ENCODE data around the gene PPP1R9A.

PPP1R9A gene

DNA sequence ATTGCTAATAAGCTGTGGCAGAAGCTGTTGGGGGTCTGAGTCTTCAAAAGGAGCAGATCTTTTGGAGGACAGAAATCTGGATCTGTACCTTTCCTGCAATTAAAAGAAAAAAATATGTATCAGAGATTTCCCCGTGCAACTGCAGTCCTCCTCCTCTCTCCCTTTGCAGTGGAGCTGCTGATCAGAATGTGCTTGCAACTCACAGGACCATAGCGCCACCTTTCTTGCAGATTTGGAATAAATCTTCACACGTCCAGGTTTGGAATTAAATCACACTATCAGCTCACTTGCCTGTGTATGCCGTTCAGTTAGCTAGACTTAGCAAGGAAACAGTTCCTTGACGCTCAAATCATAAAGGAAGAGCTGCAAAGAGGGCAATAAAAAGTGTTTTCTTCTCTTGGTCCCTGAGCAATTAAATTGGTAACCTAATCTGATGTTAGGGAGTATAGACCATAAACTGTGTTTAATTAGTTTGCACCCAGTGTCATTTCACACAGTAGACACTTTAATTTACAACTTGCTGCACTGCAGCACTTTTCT lies 339.5 kb downstream of the PPP1R9A start:
- in situ Hi-C loops (cut with MboI; ENCODE audit: low sequenced_read_pairs), result no loop called here

DNA sequence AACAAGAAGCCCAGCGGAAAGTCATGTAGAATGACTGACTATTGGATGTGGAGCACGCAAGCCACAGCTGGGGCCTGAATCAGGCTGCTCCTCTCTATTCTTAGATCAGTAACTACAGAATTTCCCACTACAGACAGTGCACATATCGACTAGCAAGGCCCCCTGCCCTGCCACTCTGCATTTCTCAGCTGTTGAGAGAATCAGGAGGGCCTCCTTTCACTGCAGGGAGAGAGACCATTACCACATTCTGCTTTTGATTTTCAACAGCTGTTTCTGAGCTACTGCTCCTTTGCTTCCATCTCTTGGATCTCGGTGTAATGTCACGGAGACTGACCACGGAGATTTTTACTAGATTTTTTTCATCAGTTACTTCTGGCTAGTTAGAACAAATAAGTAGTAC lies 343.2 kb downstream of the PPP1R9A start:
- in situ Hi-C loops (cut with MboI; ENCODE audit: low sequenced_read_pairs), result no loop called here

DNA sequence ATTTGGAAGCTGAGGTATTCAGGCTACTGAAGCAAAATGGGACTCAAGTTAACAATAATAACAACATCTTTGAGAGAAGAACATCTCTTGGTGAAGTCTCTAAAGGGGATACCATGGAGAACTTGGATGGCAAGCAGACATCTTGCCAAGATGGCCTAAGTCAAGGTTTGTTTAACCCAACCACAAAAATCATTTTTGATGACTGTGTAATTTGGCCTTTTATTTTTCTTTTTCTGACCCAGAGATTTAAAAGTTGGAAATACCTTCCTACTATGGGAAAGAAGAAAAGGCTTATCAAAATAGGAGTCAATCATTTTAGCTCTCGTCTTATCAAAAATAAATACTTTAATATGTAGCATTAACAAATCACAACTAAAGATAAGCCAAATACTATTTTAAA lies 344.6 kb downstream of the PPP1R9A start:
- in situ Hi-C loops (cut with MboI; ENCODE audit: low sequenced_read_pairs), result no loop called here

DNA sequence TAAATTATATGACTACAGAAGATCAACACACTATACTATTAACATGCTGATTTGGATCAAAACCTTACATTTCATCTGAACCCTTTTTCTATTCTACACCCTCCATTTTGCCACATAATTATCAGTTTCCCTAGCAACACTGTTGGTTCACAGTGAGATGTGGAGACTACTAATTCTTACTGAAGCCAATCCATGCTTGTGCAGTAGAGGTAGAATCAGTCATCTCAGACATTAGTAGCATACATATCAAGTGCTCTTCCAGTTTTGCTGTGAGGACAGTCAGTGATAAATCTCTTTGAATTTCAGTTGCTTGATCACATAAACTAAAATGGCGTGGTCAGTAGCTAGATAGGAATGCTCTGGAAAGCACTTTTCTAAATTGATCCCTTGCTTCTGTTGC lies 346.6 kb downstream of the PPP1R9A start:
- in situ Hi-C loops (cut with MboI; ENCODE audit: low sequenced_read_pairs), result no loop called here

DNA sequence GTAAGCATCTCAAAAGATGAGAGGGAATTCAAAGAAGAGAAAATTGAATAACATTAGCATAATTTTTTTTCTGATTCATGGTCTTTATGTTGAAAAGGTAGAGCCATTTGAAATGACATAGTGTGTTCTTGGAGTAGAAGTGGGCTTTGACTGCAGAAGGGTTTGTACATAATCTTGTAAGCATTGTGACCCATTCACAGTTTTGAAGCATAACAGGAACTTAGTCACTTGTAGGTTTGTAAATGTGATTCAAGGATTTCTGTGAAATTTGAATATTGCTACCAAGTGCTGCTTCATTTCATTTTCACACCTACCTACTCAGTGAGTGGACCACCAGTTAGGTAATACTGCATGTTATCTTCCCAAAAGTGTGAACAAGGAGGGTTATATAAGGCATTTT lies 348.3 kb downstream of the PPP1R9A start:
- in situ Hi-C loops (cut with MboI; ENCODE audit: low sequenced_read_pairs), result no loop called here

DNA sequence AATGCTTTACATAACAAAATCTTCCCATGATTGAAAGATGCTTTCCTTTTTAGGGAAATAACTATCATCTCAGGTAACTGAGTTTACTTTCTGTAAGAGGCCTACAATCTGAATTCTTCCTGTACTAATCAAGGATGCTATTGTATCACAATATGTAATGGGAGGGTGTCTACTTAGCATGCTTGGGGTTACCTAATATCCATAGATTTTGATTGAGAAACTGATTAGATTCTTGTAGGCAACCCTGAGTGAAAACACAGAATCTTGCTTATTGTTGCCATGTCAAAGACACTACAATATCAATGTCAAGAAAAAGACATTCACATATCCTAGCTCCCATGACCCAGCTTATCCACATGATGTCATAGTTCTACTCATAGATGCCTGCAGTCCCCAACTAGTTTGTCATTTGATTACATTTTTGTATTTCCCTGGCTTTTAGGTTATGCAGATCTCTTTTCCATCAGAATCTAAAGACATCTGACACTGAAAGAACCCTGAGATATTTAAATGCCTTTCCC lies 354.6 kb downstream of the PPP1R9A start:
- in situ Hi-C loops (cut with MboI; ENCODE audit: low sequenced_read_pairs), result no loop called here

DNA sequence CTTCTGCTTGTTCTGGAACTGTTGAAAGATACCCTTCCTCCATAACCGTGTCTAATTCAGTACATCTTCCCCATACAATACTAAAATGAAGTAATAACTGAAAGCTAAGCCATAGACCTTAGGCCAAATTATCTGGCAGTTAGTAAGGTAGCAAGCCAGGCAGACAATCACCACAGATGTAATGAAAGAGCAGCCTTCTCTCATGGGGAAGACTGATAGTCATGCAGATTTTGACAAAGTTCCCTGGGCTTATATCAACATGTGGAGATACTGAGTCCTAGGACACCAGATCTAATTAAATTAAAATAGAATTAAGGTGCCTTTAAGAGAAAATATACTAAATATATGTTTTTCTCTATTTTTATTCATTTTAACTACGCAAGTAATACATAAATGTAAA lies 355.5 kb downstream of the PPP1R9A start:
- in situ Hi-C loops (cut with MboI; ENCODE audit: low sequenced_read_pairs), result no loop called here

DNA sequence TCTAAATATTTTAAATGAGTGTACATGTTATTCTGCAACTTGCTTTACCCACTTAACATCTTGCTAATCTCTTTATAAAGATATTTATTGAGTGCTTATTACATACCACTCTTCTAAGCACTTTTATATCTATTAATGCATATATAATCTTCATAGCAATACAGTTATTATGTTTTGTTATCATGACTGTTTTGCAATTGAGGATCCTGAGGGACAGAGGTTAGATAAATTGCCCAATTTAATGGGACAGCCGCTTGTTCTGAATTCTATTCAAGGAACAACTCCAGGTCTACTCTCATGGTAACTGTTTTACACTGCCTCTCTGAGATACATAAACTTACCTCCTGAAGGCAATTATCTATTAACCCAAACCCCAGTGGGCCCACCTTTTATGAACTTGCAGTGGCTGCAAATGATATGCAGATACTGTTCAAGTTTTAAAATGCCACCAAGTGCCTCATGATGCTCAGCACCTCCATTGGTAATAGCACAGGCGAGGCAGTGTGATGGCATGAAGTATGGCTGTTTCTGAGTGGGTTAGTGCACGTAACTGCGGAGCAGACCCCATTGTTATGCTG lies 356.5 kb downstream of the PPP1R9A start:
- in situ Hi-C loops (cut with MboI; ENCODE audit: low sequenced_read_pairs), result no loop called here

DNA sequence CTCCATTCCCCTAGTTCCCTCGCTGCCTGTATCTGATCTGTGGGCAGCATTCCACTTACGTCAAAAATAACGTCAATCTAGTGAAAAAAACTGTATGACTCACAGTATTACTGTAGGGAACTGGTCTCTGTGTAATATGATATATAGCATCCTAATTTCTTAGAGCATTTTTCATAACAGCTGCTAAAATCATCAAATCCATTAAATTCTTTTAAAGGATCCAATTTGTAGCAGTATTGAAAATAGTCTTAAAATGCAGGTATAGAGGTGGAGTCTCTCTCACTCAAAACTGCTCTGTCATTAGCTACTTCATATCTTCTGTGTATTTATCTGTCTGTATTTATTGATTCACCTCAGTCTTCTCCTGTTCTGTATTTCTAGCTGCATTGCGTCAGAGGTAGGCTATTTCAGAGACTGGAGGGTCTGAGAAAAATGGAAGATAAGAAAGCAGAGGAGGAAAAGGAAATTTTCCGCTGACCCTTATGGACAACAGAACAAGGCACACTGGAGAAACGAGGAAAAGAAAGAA lies 357.0 kb downstream of the PPP1R9A start:
- in situ Hi-C loops (cut with MboI; ENCODE audit: low sequenced_read_pairs), result no loop called here

DNA sequence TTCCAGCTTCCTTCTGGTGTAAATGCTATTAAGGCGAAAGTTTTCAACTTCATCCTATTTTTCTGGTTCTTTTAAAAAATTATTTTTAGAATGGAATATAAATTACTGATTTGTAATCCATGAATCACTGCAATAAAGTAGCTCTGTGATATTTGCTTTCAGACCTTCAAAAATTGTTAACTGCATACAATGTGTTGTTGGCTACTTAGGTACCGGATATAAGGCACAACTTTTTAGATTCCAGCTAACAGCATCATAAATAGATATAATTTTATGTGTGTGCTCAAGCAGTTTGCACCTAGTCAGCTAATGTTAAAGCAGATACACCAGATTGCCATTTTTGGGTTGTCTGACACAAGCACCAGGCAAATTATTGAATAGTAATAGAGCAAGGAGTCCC lies 358.2 kb downstream of the PPP1R9A start:
- in situ Hi-C loops (cut with MboI; ENCODE audit: low sequenced_read_pairs), result no loop called here

DNA sequence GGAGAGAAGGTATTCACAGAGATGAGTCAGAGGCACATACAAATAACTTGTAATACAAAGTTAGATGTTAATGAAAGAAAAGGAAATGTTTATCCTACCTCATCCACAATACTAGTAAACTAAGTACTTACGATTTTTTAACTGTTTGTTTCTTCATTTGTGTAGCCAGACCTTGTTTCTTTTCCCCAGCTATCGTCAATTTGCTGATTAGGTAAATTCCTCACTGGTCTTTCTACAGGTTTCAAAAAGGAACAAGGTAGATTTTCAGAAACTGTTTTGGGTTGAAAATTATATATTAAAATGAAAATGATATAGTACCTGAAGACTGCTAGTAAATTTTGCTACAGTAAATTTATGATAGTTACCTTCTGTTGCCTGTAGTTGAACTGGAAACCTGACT lies 360.4 kb downstream of the PPP1R9A start:
- in situ Hi-C loops (cut with MboI; ENCODE audit: low sequenced_read_pairs), result no loop called here

DNA sequence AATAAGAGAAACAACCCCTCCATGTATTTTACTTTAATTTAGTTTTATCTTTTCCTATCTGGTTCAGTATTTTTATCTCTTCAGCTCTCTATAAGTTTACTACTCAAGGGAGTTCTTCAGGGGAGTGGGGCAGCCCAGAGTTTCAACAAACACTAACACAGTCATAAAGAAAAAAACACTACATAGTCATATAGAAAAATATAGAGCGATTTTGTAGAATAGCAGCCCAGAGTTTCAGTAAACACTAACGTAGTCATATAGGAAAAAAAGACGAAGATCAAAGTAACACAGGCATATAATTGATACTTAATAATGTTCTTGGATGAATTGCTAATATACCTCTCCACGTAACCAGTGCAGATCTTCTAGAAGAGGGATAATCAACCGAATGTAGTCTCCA lies 362.2 kb downstream of the PPP1R9A start:
- in situ Hi-C loops (cut with MboI; ENCODE audit: low sequenced_read_pairs), result no loop called here

DNA sequence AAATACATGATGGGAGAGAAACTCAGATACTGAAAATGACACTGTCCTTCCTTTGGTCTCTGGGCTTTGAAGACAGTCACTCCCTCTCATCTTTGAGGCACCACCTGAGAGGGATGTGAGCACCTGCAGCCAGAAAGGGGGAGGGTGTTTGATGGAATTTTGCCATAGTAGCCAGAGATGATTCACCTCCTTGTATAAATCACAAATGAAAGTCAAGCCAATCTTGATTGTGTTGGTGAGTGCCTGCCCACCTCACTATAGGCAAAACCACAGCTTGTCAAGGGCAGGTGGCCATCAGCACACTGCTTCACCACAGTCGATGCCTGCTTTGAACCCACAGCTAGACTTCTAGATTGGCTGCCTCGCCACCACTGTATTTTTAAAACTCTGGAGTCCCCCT lies 368.7 kb downstream of the PPP1R9A start:
- in situ Hi-C loops (cut with MboI; ENCODE audit: low sequenced_read_pairs), result no loop called here

DNA sequence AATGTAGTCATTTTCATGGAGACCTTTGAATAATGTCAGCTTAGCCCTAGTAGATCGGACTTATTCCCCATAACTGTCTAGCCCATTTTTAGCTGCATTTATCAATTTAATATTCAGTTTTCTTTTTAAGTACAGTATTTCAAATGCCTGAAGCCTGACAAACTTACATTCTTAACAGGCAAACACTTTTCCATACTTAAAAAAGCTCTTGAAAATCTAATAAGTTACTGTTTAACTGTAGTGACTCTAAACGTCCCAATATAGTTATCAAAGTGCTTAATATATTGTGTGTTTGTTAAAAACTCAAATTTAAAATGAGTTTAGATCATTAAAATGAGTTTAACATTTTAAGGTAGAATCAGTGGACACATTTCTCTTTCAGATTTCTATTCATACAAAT lies 372.0 kb downstream of the PPP1R9A start:
- in situ Hi-C loops (cut with MboI; ENCODE audit: low sequenced_read_pairs), result no loop called here

DNA sequence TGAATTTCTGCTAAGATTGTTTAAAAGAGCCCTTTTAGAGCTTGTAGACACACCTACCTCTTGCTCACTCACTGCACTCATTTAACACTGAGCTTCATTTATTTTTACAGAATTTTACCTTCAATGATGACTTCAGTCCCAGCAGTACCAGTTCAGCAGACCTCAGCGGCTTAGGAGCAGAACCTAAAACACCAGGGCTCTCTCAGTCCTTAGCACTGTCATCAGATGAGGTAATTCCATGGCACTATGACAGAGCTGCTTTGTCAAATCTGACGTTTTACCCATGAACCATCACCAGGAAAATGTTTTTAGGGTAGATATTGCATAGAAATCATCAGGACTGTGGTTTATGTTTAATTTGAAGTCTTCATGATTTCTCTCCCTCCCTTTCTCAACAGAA lies 378.7 kb downstream of the PPP1R9A start:
- in situ Hi-C loops (cut with MboI; ENCODE audit: low sequenced_read_pairs), result no loop called here

DNA sequence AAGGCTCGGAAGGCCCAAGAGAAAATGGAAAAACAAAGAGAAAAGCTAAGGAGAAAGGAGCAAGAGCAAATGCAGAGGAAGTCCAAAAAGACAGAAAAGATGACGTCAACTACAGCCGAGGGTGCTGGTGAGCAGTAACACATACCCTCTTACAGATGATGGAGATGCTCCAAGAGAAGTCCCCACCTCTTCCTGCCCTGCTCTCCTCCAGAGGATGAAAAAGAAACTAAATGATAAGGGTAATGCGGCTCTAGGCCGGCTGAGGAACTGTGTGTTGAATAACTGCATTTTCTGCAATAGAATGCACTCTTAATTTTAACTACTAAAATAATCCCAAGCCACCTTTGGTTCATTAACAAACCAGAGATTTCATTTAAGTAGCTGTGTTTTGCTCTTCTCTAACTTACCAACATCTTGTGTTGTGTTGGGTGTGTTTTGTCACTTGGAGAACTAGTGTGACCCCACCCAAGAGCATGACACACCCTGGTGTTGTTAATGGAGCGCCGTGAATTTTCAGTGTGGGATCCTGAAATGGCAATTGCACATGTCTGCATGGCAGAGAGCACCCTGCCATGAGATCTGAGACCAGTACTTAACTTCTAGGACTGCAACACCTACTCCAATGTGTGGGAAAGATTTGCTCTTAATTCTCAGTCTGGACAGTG lies 382.9 kb downstream of the PPP1R9A start:
- in situ Hi-C loops (cut with MboI; ENCODE audit: low sequenced_read_pairs), result no loop called here

DNA sequence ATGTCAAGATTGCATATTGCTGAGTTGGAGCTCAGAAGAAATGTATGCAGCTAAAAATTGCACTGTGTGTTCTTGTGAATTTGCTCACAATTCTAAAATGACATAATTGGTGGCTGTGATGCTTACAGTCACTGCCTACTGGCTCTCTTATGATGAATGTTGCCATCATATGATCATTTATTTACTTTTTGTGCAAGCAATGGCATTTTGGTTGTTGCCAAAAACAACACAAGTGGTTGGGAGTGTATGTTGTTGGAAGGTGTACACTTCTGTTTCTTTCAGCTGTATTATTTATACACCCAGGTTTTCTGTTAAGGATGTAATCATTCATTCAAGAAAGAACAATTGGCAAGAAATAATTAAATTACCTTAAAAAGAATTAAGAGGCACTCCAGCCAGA lies 388.0 kb downstream of the PPP1R9A start:
- in situ Hi-C loops (cut with MboI; ENCODE audit: low sequenced_read_pairs), result no loop called here

DNA sequence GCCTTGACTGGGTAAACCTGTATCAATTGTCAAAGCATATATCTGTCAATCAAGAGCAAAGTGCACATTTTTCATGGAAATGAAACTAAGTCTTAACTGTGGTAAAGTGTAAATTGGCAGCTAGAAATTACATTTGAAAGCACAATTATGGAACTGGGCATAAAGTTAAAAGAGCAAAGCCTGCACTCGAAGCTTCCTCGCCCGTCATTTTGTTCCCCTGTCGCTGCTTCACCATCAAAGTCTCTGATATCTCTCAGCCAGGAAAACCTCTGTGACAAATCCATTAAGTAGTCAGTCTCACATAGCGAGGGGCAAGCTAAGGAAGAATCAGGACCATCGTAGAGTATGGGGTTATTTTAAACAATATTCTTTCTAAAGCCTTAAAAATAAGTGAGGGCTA lies 389.1 kb downstream of the PPP1R9A start:
- in situ Hi-C loops (cut with MboI; ENCODE audit: low sequenced_read_pairs), result no loop called here

DNA sequence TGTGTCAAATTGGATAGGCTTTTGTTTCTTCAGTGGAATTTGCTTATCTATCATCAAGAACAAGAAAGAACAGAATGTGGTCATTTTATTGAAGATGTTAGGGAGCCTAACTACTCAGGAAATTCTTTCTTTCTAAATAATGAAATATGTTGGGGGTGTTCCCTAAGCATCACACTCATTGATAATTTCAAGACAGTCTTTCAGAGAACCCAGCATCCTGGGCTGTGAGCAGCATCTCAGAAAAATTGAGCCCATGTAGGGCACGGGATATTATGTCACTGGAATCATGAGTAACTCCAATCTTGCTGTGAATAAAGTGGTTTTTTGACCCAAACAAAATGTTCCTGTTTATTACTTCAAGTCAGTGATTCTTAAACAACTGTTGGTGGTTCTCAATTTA lies 389.6 kb downstream of the PPP1R9A start:
- in situ Hi-C loops (cut with MboI; ENCODE audit: low sequenced_read_pairs), result no loop called here

DNA sequence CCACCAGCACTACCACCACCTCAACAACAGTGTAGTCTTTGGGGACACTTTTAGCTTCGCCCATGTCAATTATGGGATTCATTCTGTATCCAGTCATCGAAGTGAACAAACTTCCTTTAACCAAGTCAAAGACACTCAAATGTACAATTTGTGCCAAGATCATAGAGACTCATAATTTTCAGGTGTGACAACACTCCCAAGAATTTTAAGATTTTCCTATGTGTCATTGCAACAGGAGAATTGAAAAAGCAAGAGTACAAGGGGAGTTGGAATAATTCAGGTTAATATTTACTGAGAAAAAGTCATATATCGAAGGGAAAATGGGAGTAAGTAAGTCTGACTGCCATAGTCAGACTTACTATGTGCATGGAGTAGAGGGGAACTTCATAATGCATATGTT lies 390.7 kb downstream of the PPP1R9A start:
- in situ Hi-C loops (cut with MboI; ENCODE audit: low sequenced_read_pairs), result no loop called here

DNA sequence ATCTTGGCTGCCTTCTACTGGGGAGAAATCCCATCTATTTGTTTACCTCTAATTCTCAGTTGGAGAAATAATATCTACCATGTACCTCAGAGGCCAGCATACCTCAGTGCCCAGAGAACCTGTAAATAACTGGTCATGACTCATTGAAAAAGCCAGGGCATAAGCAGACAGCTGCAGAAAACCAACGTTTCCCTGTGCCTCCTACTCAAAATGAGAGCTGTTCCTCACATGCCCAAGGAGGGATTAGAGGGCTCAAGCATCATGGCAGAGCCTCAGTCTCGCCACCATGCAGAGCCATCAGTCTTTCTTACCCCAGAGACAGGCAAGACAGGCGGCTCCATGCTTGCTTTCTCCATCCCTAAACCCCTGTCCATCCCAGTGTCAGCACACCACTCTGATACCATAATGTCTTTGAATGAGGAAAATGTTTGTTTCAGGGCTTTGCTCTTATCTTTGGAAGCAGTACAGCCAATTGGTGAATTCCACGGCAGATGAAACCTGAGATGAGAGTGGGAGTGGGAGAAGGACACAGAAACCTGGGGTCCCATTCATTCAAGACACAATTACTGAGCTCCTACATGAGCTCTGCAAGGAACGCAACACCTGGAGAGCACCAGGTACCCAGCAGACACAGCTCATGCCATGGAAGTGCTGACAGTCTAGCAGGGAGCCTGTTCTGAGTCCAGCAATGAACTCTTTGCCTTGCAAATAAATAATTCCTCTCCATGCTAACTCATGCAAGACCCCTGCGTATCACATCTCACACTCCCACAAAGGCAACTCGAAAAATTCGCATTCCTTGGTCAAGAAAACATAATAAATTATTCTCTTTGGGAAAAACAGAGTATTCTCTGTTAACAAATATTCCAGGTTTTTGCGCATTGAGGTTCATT lies 395.9 kb downstream of the PPP1R9A start:
- in situ Hi-C loops (cut with MboI; ENCODE audit: low sequenced_read_pairs), result no loop called here
